Right ventricle myocardium inferior (tissue), 1 donor: ENCODE data around the gene ARV1. TPM values are rescaled to one million over a fixed set of nuclear protein-coding genes. Genes with fewer than 3 reads are reported as not detected.

ENCODE experiments used
- ATAC-seq: fragments of 200-7000 bp; cut with Tn5 transposase; one replicate; pipeline ENCODE4 v1.9.1; 2020; ENCODE audit warnings: mild to moderate bottlenecking, moderate library complexity
- DNase-seq: peaks from one replicate; pipeline ENCODE4 v3.0.0; 2021; ENCODE audit errors: missing footprints
- intact Hi-C: fragments of 100-400 bp; cut with DNase I; formaldehyde crosslinking; loops from one replicate; pipeline ENCODE4 v1.11.0; 2022
- long read RNA-seq: library from polyadenylated mRNA; unstranded; transcript quantifications from one replicate; pipeline ENCODE4 v2.0.0, GENCODE V29; 2021
- total RNA-seq: library from RNA; stranded (reverse); fragmentation: NEBNext Ultra II Directional; extraction: Animal tissue kit (Norgen Biotek cat#: 25700); gene quantifications from one replicate; pipeline ENCODE4 v1.2.1, GENCODE V29; 2021
- donor health status: DM: no; HTN: yes; CAD: no; lungs with severe emphysema.

ARV1 gene
- total RNA-seq: 17.3 TPM
- long read RNA-seq, transcript ARV1-201 (6 exons, 1,335 nt): major isoform, 6 of 7 reads
- long read RNA-seq, partial matches to known transcripts: 0 of 7 reads
- long read RNA-seq, other reads (novel, unspliced or antisense): 0 of 7 reads

DNA sequence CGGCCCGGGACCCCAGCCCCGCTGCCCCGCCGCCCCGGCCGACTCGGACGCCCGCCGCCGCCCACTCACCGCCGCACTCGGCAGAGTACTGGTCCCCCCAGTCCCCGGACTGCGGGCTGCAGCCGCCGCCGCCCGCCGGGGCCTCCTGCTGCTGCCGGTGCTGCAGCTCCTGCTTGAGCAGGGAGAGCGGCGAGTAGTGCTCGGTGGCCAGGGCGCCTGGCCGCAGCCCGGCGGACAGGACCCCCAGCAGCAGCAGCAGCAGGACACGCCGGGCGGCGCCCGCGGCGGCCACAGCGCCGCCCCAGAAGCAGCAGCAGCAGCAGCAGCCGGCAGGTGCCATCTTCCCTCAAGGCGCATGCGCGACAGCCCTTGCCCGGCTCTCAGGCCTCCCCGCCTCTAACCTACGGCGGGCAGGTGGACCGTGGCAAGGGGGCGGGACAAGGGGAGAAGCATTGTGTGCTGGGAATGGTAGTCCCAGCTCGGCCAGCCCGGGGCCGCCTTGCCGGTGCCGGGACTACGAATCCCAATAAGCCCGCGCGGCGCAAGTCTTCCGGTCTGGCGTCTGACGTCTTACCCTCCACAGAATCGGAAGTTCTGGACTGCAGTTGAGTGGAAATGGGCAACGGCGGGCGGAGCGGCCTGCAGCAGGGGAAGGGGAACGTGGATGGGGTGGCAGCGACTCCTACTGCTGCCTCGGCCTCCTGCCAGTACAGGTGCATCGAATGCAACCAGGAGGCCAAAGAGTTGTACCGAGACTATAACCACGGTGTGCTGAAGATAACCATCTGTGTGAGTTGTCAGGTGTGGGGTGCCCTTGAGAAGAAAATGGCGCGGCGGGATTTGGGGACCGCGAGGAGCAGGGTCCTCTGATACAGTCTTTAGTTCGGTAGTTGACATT, at the start of gene ARV1, which contains the start of gene TTC13:
TSS of gene ARV1 (plus strand) at position 604 of the 898 bp plus-strand sequence. CDS start at position 616, 12 bp downstream.
TSS of gene TTC13 (minus strand) at position 371 of the 898 bp plus-strand sequence. CDS start at position 340, 31 bp downstream.
- intact Hi-C loops: loop anchor here (2.0 kb wide), 1 partner anchor 232 kb away; no protein-coding TSS in a partner anchor
- DNase-seq (peak; percentile 100), ATAC-seq (peak; percentile 100)

- DNase-seq (no peak), ATAC-seq (no peak)
- intact Hi-C loops: no loop called here
Measured at GRCh38 chr1:230930986-230931385, 47.9 kb upstream of the ARV1 start.

DNA sequence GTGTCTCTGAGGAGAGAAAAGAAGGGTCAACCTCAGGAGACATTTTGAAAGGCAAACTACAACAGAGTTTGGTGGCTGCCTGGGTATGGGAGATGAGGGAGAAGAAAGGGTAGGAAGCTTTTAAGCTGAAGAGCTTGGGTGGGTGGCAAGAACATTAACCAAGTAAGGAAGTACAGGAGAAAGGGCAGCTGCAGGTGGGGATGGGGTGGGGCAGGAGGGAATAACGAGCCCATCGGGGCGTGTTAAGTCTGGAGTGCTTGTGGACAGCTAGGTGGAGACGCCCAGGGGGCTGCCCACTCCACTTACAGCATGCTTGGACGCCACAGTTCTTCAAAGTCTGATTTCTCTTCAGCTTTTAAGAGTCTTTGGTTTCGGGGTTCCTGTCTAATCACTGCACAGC, 43.0 kb upstream of the ARV1 start:
- DNase-seq: no peak
- no peak for ATAC-seq

GRCh38 chr1:230936475-230936874, 42.4 kb upstream of the ARV1 start:
- intact Hi-C loops: loop anchor here (5.0 kb wide), 1 partner anchor 276 kb away; no protein-coding TSS in a partner anchor
- ATAC-seq (no peak), DNase-seq (no peak)

More for the DNA sequence above, 43.0 kb upstream of the ARV1 start:
- intact Hi-C loops: loop anchor here (5.0 kb wide), 1 partner anchor 276 kb away; no protein-coding TSS in a partner anchor

DNA sequence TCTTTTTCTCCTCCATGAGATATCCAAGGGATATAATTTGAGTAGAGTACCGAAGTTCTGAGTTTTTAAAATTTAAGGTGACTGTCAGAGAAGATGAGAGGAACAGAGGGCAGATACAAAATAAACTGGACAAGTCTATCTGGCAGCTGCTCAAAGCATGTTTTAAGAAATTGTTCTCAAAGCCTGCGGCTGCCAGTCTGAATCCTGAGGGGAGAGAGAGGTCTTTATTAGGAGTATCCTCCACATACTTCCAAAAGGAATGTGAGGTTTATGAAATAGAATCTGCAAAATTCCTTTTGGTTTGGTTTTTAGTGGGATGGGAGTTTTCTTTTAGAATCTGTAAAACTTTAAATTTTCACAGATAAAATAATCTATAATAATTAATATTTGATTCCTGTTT, 41.5 kb upstream of the ARV1 start:
- intact Hi-C loops: loop anchor here (5.0 kb wide), 1 partner anchor 275 kb away; no protein-coding TSS in a partner anchor
- ATAC-seq (no peak), DNase-seq (no peak)

DNA sequence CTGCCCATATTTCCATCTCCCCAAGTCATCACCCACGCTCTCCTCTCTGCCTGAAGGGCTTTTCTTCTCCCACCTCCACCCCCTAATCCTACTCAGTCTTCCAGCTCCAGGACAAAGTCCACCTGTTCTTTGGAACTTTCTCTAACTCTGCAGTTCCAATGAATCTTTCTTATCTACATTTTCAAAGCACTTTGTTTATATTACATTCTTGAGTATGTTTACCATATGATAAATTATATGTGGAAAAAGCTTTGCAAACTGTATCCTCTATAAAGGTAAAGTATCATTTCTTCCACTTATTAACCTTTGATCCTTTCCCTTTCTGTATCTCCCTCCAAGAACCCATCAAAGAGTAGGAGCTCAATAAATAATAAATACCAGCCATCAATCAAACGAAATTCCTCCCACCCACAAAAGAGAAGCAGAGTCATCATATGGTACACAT, 39.9 kb upstream of the ARV1 start:
- DNase-seq: no peak
- no peak for ATAC-seq
- intact Hi-C loops: loop anchor here (5.0 kb wide), 1 partner anchor 273 kb away; no protein-coding TSS in a partner anchor

GRCh38 chr1:230939806-230940489, 38.9 kb upstream of the ARV1 start:
- ATAC-seq: no peak

GRCh38 chr1:230940848-230941247, 38.0 kb upstream of the ARV1 start:
- intact Hi-C loops: no loop called here
- DNase-seq (no peak), ATAC-seq (no peak)

More at GRCh38 chr1:230939806-230940489, 38.9 kb upstream of the ARV1 start:
- no peak for DNase-seq
- intact Hi-C loops: loop anchor here (5.0 kb wide), 1 partner anchor 272 kb away; no protein-coding TSS in a partner anchor

DNA sequence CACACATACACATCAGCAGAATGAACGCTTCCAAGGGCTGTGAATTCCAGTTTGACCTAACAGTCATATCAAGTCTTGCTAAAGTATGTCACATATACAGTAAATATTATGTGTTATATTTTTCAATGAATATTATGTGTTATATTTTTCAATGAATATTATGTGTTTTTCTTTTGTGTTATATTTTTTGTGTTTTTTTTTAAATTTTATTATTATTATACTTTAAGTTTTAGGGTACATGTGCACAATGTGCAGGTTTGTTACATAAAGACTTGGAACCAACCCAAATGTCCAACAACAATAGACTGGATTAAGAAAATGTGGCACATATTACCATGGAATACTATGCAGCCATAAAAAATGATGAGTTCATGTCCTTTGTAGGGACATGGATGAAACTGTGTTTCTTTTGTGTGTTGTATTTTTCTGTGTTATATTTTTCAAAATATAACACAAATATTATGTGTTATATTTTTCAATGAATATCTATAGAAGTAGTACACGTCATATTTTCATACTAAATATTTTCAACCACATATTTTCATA, 35.8 kb upstream of the ARV1 start:
- intact Hi-C loops: no loop called here
- DNase-seq: no peak
- ATAC-seq: no peak

GRCh38 chr1:230948301-230948700, 30.6 kb upstream of the ARV1 start:
- no peak for DNase-seq
- intact Hi-C loops: no loop called here
- no peak for ATAC-seq

DNA sequence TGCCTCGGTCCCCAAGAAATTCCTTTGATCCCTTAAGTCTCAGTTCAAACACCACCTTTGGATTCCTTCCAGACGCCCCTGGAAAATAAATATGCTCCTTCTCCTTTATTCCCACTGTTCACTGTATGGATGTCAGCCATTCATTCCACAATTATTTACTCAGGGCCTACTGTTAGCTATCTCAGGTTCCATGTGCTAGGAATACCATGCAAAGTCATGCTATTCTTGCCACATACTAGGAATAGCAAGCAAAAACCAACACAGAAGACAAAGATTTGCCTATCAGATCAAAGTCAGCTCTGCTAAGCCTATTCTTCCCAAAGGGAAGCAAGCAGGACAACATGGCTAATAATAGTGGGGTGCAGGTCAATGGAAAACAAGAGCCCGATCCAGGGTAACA, 30.0 kb upstream of the ARV1 start:
- ATAC-seq (no peak), DNase-seq (no peak)
- intact Hi-C loops: no loop called here

DNA sequence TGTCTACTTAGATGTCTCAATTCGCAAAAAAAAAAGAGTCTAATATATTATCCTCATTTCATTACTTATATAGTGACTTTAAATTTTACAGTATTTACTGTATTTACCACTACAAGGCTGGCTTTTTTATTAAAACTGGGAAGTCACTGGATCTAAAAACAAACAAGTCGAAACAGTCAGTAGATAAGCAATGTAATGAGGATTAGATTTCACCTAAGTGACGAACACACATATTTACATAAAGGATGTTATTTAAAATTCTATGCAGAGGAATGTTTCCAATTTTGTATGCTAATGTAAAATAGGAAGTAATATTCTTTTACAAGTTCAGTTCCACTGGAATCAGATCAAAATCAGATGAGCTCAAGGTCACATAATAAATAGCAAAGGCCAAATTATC, 28.5 kb upstream of the ARV1 start:
- no peak for DNase-seq
- intact Hi-C loops: no loop called here
- ATAC-seq: no peak

DNA sequence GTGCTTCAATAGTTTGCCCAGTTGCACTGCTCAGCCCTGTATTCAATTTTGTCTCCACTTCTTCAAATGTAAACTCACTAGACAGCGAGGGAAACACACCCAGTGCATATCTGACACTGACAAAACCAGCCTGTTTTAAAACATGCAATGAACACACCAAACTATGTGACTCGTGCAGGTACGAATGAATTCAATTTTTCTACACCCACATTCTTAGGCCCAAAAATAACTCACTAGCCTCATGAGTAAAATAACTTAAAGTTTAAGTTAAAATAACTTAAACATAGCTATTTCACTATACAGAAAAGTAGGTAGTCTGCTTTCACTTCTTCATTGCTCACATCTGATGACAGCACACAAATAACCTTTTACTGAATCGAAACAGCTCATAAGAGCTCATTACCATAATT, 21.3 kb upstream of the ARV1 start:
- no peak for DNase-seq
- no peak for ATAC-seq
- intact Hi-C loops: no loop called here

GRCh38 chr1:230958370-230958769, 20.5 kb upstream of the ARV1 start:
- ATAC-seq: no peak

GRCh38 chr1:230964896-230965295, 14.0 kb upstream of the ARV1 start:
- intact Hi-C loops: no loop called here
- no peak for ATAC-seq
- DNase-seq: no peak

More at GRCh38 chr1:230958370-230958769, 20.5 kb upstream of the ARV1 start:
- DNase-seq: no peak
- intact Hi-C loops: no loop called here

GRCh38 chr1:230965535-230965934, 13.4 kb upstream of the ARV1 start:
- DNase-seq (no peak), ATAC-seq (no peak)
- intact Hi-C loops: no loop called here

GRCh38 chr1:230966358-230966873, 12.5 kb upstream of the ARV1 start:
- intact Hi-C loops: no loop called here
- ATAC-seq (no peak), DNase-seq (no peak)

- DNase-seq (no peak), ATAC-seq (no peak)
- intact Hi-C loops: loop anchor here (5.0 kb wide), 1 partner anchor 48 kb away; no protein-coding TSS in a partner anchor
Measured at GRCh38 chr1:230970432-230970831, 8.5 kb upstream of the ARV1 start.
